H9 (cell line): ENCODE results near the gene TCF21. TPM values are rescaled to one million over a fixed set of nuclear protein-coding genes. Genes with fewer than 3 reads are reported as not detected.

Source experiments
- DNase-seq: peaks from one replicate; pipeline ENCODE4 v3.0.0-alpha.2; 2017
- H2AFZ ChIP-seq: one replicate; pipeline ENCODE4 v1.6.1; 2013; ENCODE audit warnings: mild to moderate bottlenecking, low read length, control low read depth, moderate library complexity
- H2AK5ac ChIP-seq: 2 replicates; pipeline ENCODE4 v1.6.1; 2013; ENCODE audit warnings: low read length, control low read depth, mixed read lengths; ENCODE audit not compliant: insufficient read length
- H2BK120ac ChIP-seq: one replicate; pipeline ENCODE4 v1.6.1; 2013; ENCODE audit warnings: low read depth, mild to moderate bottlenecking, low read length, control low read depth, inconsistent platforms; ENCODE audit not compliant: poor library complexity, severe bottlenecking
- H2BK12ac ChIP-seq: 2 replicates; pipeline ENCODE4 v1.6.1; 2013; ENCODE audit warnings: low read length, control low read depth, mixed read lengths, low read depth; ENCODE audit not compliant: insufficient read length
- H2BK15ac ChIP-seq: 2 replicates; pipeline ENCODE4 v1.6.1; 2013; ENCODE audit warnings: low read depth, low read length, control low read depth
- H2BK20ac ChIP-seq: one replicate; pipeline ENCODE4 v1.6.1; 2013; ENCODE audit warnings: low read depth, mild to moderate bottlenecking, low read length, control low read depth, inconsistent platforms; ENCODE audit not compliant: poor library complexity, severe bottlenecking
- H2BK5ac ChIP-seq: 2 replicates; pipeline ENCODE4 v1.6.1; 2013; ENCODE audit warnings: low read length, control low read depth, mixed read lengths; ENCODE audit not compliant: insufficient read length
- H3K14ac ChIP-seq: 2 replicates; pipeline ENCODE4 v1.6.1; 2013; ENCODE audit warnings: low read length, control low read depth; ENCODE audit not compliant: insufficient read depth
- H3K18ac ChIP-seq: 2 replicates; pipeline ENCODE4 v1.6.1; 2013; ENCODE audit warnings: low read depth, mild to moderate bottlenecking, mixed read lengths, low read length, control low read depth; ENCODE audit not compliant: insufficient read length
- H3K23ac ChIP-seq: 2 replicates; pipeline ENCODE4 v1.6.1; 2013; ENCODE audit warnings: low read length, control low read depth, mixed read lengths, low read depth; ENCODE audit not compliant: insufficient read length
- H3K23me2 ChIP-seq: 2 replicates; pipeline ENCODE4 v1.6.1; 2013; ENCODE audit warnings: low read depth, mild to moderate bottlenecking, mixed read lengths, low read length, control low read depth; ENCODE audit not compliant: insufficient read length, poor library complexity, severe bottlenecking
- H3K27ac ChIP-seq: 2 replicates; pipeline ENCODE4 v1.5.1; 2013; ENCODE audit warnings: low read length, control low read depth, mixed read lengths, low read depth; ENCODE audit not compliant: insufficient read length
- H3K27me3 ChIP-seq: 2 replicates; pipeline ENCODE4 v1.6.1; 2013; ENCODE audit warnings: low read length, control low read depth, inconsistent platforms; ENCODE audit not compliant: insufficient read depth
- H3K4ac ChIP-seq: 2 replicates; pipeline ENCODE4 v1.6.1; 2013; ENCODE audit warnings: low read depth, mild to moderate bottlenecking, control low read depth, inconsistent platforms, low read length, moderate library complexity
- H3K4me1 ChIP-seq: 2 replicates; pipeline ENCODE4 v1.6.1; 2013; ENCODE audit warnings: low read length, control low read depth, inconsistent platforms; ENCODE audit not compliant: insufficient read depth
- H3K4me2 ChIP-seq: 2 replicates; pipeline ENCODE4 v1.6.1; 2013; ENCODE audit warnings: low read length, control low read depth, mixed read lengths; ENCODE audit not compliant: insufficient read length, insufficient read depth
- H3K56ac ChIP-seq: 2 replicates; pipeline ENCODE4 v1.6.1; 2013; ENCODE audit warnings: low read depth, mild to moderate bottlenecking, mixed read lengths, low read length, control low read depth; ENCODE audit not compliant: insufficient read length
- H3K79me1 ChIP-seq: 2 replicates; pipeline ENCODE4 v1.6.1; 2013; ENCODE audit warnings: low read depth, mild to moderate bottlenecking, moderate library complexity, low read length, control low read depth, inconsistent platforms; ENCODE audit not compliant: insufficient read depth, poor library complexity, severe bottlenecking
- H3K79me2 ChIP-seq: 2 replicates; pipeline ENCODE4 v1.6.1; 2013; ENCODE audit warnings: low read length, control low read depth, inconsistent platforms; ENCODE audit not compliant: insufficient read depth
- H3K9ac ChIP-seq: 2 replicates; pipeline ENCODE4 v1.6.1; 2013; ENCODE audit warnings: low read length, control low read depth, mixed read lengths; ENCODE audit not compliant: insufficient read length; ENCODE audit errors: extremely low read depth
- H3K9me3 ChIP-seq: one replicate; pipeline ENCODE4 v1.6.1; 2013; ENCODE audit warnings: low read depth, low read length, inconsistent platforms; ENCODE audit not compliant: control insufficient read depth
- H3T11ph ChIP-seq: one replicate; pipeline ENCODE4 v1.6.1; 2013; ENCODE audit warnings: mild to moderate bottlenecking, low read length, control low read depth, inconsistent platforms
- H4K20me1 ChIP-seq: one replicate; pipeline ENCODE4 v1.6.1; 2013; ENCODE audit not compliant: control insufficient read depth, insufficient read length, insufficient read depth
- H4K5ac ChIP-seq: 2 replicates; pipeline ENCODE4 v1.6.1; 2013; ENCODE audit warnings: low read depth, mild to moderate bottlenecking, mixed read lengths, low read length, control low read depth; ENCODE audit not compliant: insufficient read length
- H4K8ac ChIP-seq: replicated peaks from 2 replicates; pipeline ENCODE4 v1.6.1; 2013; ENCODE audit warnings: low read length, control low read depth, mixed read lengths, low read depth; ENCODE audit not compliant: insufficient read length
- H4K91ac ChIP-seq: 2 replicates; pipeline ENCODE4 v1.6.1; 2013; ENCODE audit warnings: low read depth, mild to moderate bottlenecking, moderate library complexity, mixed read lengths, low read length, control low read depth; ENCODE audit not compliant: insufficient read length
- H3K27ac Mint-ChIP-seq, 3 experiments: 2 replicates in 2 of 3; 3 replicates in 1 of 3; pipeline ENCODE4 v1.8.0; 2020 to 2021; ENCODE audit warnings: mixed read lengths in 3 of 3, mild to moderate bottlenecking in 1 of 3, moderate library complexity in 1 of 3
- H3K27me3 Mint-ChIP-seq: 2 replicates; pipeline ENCODE4 v1.8.0; 2021; ENCODE audit warnings: low read depth, mild to moderate bottlenecking, moderate library complexity, mixed read lengths
- H3K36me3 Mint-ChIP-seq, 3 experiments: 2 replicates in 2 of 3; 3 replicates in 1 of 3; pipeline ENCODE4 v1.8.0; 2020 to 2021; ENCODE audit warnings: low read depth in 3 of 3, mixed read lengths in 3 of 3; ENCODE audit not compliant: insufficient read depth in 1 of 3
- H3K4me1 Mint-ChIP-seq, 2 experiments: 2 replicates each; pipeline ENCODE4 v1.8.0; 2020; ENCODE audit warnings: mixed read lengths in 2 of 2
- H3K4me3 Mint-ChIP-seq, 2 experiments: 2 replicates in 1 of 2; 3 replicates in 1 of 2; pipeline ENCODE4 v1.8.0; 2020 to 2021; ENCODE audit warnings: mild to moderate bottlenecking in 2 of 2, mixed read lengths in 2 of 2, moderate library complexity in 1 of 2
- H3K9me3 Mint-ChIP-seq, 2 experiments: 2 replicates in 1 of 2; 3 replicates in 1 of 2; pipeline ENCODE4 v1.8.0; 2020; ENCODE audit warnings: mild to moderate bottlenecking in 2 of 2, mixed read lengths in 2 of 2, moderate library complexity in 1 of 2
- CTCF ChIP-seq: fragments of 200-600 bp; sonication (generic); conservative IDR thresholded peaks from 3 replicates; pipeline ENCODE4 v1.8.0; 2021; ENCODE audit warnings: antibody characterized with exemption, mild to moderate bottlenecking
- WGBS: extraction: QIAGEN DNeasy Blood & Tissue Kit; methylation state at CpG from one replicate; pipeline ENCODE4 v1.1.7; 2013; ENCODE audit warnings: missing lambda C conversion rate, low lambda C conversion rate, mixed read lengths; ENCODE audit not compliant: insufficient read length; ENCODE audit errors: extremely low coverage; 5-methylcytosine and 5-hydroxymethylcytosine counted together
- total RNA-seq: library from RNA; stranded (reverse); gene quantifications from 2 replicates; pipeline ENCODE4 v1.2.1, GENCODE V29; 2021

TCF21 gene
- total RNA-seq, 1 experiment from 2014 or later, result not detected

GRCh38 chr6:133898263-133898662 lies 9.3 kb downstream of the TCF21 start:
- TF ChIP-seq CTCF, result no peak
- Histone ChIP-seq H2BK12ac (no peak overlapping the region), H4K20me1 (no peaks in the 10 kb centered on the region), H3K27ac (no peak overlapping the region), H2BK5ac (no peak overlapping the region), H2AK5ac (no peak overlapping the region), H3K4me1 (no peaks in the 10 kb centered on the region; the same call in 1 of the 2 replicates), H3K14ac (no peak overlapping the region), H2AFZ (no peak overlapping the region), H3K18ac (no peak overlapping the region), H3K56ac (no peak overlapping the region), H3K27me3 (peaks cover 37% of the 10 kb centered on the region), H3K9ac (no peak overlapping the region), H2BK15ac (no peak overlapping the region), H4K8ac (no peak overlapping the region), H3K79me1 (no peaks in the 10 kb centered on the region), H3K4me2 (no peak overlapping the region), H4K5ac (no peak overlapping the region), H2BK20ac (no peak overlapping the region), H3K23ac (no peak overlapping the region), H3K23me2 (peaks cover 8% of the 10 kb centered on the region), H3K4ac (no peak overlapping the region), H3K9me3 (no peaks in the 10 kb centered on the region), H4K91ac (no peak overlapping the region), H3T11ph (no peak overlapping the region), H3K79me2 (no peaks in the 10 kb centered on the region), H2BK120ac (no peak overlapping the region)
- Mint-ChIP-seq H3K27me3 (peaks cover 56% of the 10 kb centered on the region), H3K4me1 (peaks cover 9 to 26% of the 10 kb centered on the region in 2 experiments), H3K4me3 (no peak overlapping the region), H3K27ac (no peak overlapping the region), H3K9me3 (peaks cover 0 to 2% of the 10 kb centered on the region in 2 experiments; a peak in 1 of 5 replicates), H3K36me3 (no peaks in the 10 kb centered on the region; a peak in 1 of 7 replicates)
- DNase-seq, result no peak
- WGBS, result no CpG with 5 or more reads among the region's 1 CpG
